ENCODE data around the gene ZPBP2.

GRCh38 chr17:39836117-39836516 lies 31.9 kb upstream of the ZPBP2 start:
- TF ChIP-seq CTCF (IDR thresholded peaks at IDR 0.05 in 2 of 3, conservative IDR thresholded peaks at IDR 0.05 in 1 of 3; ENCODE audit: borderline replicate concordance in 1 of 3, insufficient read depth in 1 of 3, low read depth in 2 of 3, low read length in 2 of 3) (no peak), REST (IDR thresholded peaks at IDR 0.05; ENCODE audit: low read depth) (no peak), RAD21 (IDR thresholded peaks at IDR 0.05; ENCODE audit: low read depth) (no peak), POLR2A (IDR thresholded peaks at IDR 0.05; ENCODE audit: borderline replicate concordance, extremely low read depth, insufficient read depth, insufficient read length) (no peak), MAX (IDR thresholded peaks at IDR 0.05) (no peak), ZNF274 (IDR thresholded peaks at IDR 0.05; ENCODE audit: low read depth, low read length) (no peak), EZH2 (IDR thresholded peaks at IDR 0.05) (no peak), ATF3 (IDR thresholded peaks at IDR 0.05) (no peak), FOSL1 (IDR thresholded peaks at IDR 0.05; ENCODE audit: low read depth) (no peak), EGR1 (IDR thresholded peaks at IDR 0.05; ENCODE audit: low read depth) (no peak), EZH2phosphoT487 (IDR thresholded peaks at IDR 0.05; ENCODE audit: borderline replicate concordance) (no peak), SRF (IDR thresholded peaks at IDR 0.05; ENCODE audit: low read depth) (no peak), ZFX (IDR thresholded peaks at IDR 0.05) (no peak), POLR2AphosphoS5 (IDR thresholded peaks at IDR 0.05; ENCODE audit: low read depth, low read length) (no peak)

Data from HCT116 (cell line).